GM21381 (cell line): ENCODE data around the gene KCNIP4.

Source experiments
- ATAC-seq: cut with Tn5 transposase; IDR thresholded peaks from one replicate; pipeline ENCODE4 v1.9.1; 2021; ENCODE audit warnings: mild to moderate bottlenecking, moderate library complexity; ENCODE audit not compliant: unreplicated experiment

Gene KCNIP4

GRCh38 chr4:21709761-21710160 is 238.8 kb downstream of the KCNIP4 start:
- ATAC-seq: no peak

GRCh38 chr4:21709031-21709430 is 239.5 kb downstream of the KCNIP4 start:
- ATAC-seq: no peak

DNA sequence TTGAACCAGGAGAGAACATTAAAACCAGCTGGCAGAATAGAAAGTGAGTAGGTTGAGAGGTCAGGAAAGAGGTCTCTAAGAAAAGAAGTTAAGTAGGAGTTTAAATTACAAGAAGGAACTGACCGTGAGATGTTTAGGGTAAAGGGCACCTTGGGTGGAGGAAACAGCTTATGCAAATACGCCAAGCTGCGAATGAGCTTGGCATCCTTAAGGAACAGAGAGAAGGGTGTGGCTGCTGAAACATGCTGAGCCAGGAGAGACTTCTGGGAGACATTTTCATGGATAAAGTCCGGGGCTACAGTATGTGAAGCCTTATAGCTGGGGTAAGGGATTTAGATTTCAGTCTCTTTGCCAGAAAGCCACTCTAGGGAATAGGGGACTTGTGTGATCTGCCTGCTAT is 249.1 kb downstream of the KCNIP4 start:
- ATAC-seq: no peak

DNA sequence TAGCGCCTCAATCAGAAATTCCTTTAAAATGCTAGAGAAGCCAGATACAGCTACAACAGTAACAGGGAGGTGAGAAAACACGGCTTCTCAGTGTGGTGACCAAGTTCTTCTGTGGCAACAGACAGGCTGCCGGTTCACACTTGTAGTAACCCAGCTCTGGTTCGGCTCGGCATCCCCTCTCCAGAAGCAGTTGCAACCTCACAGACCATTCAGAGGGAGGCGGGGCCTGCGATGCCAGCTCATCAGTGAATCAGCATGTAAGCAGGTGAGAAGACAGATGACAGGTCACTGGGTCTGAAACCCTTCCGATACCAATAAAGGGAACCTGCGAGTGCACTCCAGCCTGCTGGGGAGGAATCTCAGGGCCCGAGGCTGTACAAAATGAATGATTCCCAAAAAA is 251.0 kb downstream of the KCNIP4 start:
- no peak for ATAC-seq

DNA sequence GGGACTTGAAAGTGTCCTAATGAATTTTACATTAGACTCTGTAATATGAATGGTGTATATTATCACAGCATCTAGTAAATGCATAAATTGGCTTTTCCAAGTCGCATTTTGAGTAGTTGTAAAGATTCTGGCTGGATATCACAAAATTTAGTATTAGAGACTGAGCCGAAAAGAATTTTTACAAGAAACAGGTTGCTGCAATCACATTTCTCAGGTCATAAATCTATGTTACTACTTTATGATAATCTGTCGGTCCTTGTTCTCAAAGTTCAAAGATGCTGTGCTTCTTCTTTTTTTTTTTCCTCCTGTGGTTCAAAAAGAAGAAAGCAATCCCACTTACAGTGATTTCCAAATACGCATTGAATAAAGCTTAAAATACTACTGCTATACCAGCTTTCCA is 253.4 kb downstream of the KCNIP4 start:
- ATAC-seq: no peak

- ATAC-seq: no peak
Measured at GRCh38 chr4:21692241-21692640, 256.3 kb downstream of the KCNIP4 start.

DNA sequence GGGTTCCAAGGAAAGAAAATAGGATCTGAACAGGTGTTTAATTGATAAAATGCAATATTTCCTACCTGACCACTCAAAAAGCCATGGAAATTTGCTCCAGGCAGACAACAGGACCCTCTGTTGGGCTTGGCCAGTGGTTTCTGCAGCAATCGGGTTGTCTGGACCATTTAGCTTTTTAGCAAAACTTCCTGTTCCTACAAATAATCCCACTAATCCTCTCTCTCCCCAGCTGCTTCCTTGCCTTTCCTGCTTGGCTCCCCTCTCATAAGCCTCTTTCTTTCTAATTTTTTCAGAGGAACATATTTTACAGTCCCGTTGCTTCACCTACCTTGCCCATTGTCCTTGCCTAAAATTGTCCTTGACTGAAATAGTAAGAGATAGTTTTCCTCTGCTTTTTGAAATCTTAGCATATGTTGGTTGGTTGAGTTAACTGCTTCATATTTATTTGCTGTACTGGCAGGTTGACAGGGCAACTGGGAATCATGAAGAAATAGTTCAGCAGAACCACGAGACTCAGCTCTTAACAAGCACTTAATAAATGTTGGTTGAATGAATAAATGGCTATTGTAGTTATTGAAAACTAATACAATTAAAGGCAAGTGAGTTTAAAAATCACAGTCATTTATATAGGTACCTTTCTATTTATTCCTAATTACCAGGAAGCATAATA is 259.8 kb downstream of the KCNIP4 start:
- no peak for ATAC-seq

GRCh38 chr4:21685911-21686310 is 262.7 kb downstream of the KCNIP4 start:
- ATAC-seq: no peak

- ATAC-seq: no peak
Measured at GRCh38 chr4:21680326-21680898, 268.2 kb downstream of the KCNIP4 start.

DNA sequence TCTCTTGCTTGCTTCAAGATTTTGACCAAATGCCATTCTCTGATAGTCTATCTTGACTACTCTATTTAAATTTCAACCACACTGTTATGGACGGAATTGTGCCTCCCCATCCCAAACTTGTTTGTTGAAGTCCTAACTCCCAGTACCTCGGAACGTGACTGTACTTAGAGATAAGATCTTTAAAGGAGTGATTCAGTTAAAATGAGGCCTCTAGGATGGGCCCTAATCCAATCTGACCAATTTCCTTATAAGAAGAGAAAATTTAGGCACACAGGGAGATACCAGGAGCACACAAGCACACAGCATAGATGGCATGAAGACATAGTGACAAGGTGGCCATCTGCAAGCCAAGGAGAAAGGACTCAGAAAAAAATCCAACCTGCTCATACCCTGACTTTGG is 269.9 kb downstream of the KCNIP4 start:
- no peak for ATAC-seq

DNA sequence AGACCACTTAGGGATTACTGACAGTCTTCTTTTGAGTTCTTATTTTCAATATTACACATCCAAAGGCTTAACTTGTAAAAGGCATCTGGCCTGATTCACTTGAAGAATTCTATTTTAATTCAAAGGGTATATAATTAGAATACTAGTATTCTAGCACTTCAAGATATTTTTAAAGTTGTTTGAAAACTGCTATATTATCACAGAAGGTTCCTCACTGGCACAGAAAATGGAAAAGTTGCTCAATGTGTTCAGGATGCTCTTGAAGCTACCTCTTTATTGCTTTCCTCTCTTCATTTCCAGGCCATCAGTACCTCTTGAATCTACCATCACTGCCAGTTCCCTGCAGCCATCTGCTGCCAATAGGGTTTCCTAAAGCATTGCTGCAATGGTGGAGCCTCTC is 271.4 kb downstream of the KCNIP4 start:
- ATAC-seq: no peak

GRCh38 chr4:21664355-21664754 is 284.2 kb downstream of the KCNIP4 start:
- ATAC-seq: no peak

- ATAC-seq: no peak
Measured at GRCh38 chr4:21656832-21657231, 291.7 kb downstream of the KCNIP4 start.

GRCh38 chr4:21655031-21655430 is 293.5 kb downstream of the KCNIP4 start:
- no peak for ATAC-seq

DNA sequence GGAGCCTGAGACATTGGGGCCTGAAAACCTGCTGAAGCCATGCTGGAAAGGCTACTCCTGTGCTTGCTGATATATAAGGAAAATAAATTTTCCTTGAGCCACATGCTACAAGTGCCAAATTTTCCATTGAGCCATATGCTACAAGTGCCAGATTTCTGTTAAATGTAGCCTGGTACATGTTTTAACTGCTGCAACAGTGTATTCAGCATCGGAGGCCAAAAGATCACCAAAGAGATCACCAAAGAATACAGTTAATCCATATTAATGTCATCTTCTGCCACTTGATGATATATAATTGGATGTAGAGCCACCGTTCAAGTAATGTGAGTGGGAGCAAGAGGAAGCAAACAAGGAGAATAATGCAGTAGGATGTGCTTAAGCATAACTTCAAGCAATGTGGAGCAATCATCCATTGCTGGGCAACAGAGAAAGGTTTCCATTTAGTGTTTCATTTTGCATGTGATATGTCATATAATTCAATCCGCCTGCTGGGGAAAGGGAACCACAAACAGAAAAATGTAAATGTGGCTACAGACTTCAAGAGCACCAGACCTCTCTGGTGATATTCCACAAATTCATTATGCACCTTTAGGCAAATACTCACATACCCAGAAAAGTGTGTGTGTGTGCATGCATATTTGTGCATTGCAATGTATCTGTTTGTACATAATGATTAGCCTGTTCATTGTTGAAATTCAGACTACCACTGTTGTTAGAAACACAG is 295.9 kb downstream of the KCNIP4 start:
- ATAC-seq: no peak

- no peak for ATAC-seq
Measured at GRCh38 chr4:21649391-21650090, 299.0 kb downstream of the KCNIP4 start.

GRCh38 chr4:21645776-21646175 is 302.8 kb downstream of the KCNIP4 start:
- no peak for ATAC-seq

- no peak for ATAC-seq
Measured at GRCh38 chr4:21641696-21642095, 306.9 kb downstream of the KCNIP4 start.

GRCh38 chr4:21638171-21638725 is 310.3 kb downstream of the KCNIP4 start:
- ATAC-seq: no peak

- ATAC-seq: no peak
Measured at GRCh38 chr4:21628916-21629610, 319.5 kb downstream of the KCNIP4 start.
